Pancreas (tissue), 10 donors: ENCODE data around the gene PDE6B. TPM values are rescaled to one million over a fixed set of nuclear protein-coding genes. Genes with fewer than 3 reads are reported as not detected.
A peak's percentile ranks its signal among the peaks of the same experiment; 100 is the strongest.

Experiments used
- ATAC-seq, 4 donors: fragments of 200-7000 bp; cut with Tn5 transposase; one replicate each; pipeline versions ENCODE4 v1.8.0 to v1.9.1; 2020; ENCODE audit warnings: mild to moderate bottlenecking in 4 of 4, moderate library complexity in 4 of 4
- DNase-seq, 6 donors: peaks; one replicate each; pipeline ENCODE4 v3.0.0-alpha.2; 2020
- FAIRE-seq: peaks from 2 replicates; lab custom pipeline; 2012; peaks lifted over from hg19 to GRCh38; lab: Jason Lieb, UNC
- H3K27ac ChIP-seq, 4 donors: fragments of 200-600 bp; sonication (generic); 1 replicate in 3 of 4; 2 replicates in 1 of 4; pipeline versions ENCODE4 v1.5.0 to v1.8.0; 2020
- H3K27me3 ChIP-seq, 4 donors: fragments of 200-600 bp; one replicate each; pipeline ENCODE4 v1.8.0; 2021
- H3K36me3 ChIP-seq, 3 donors: fragments of 200-600 bp; sonication (generic) in 1 of 3; one replicate each; pipeline versions ENCODE4 v1.5.0 to v1.8.0; 2020 to 2021
- H3K4me1 ChIP-seq, 3 donors: fragments of 200-600 bp; one replicate each; pipeline ENCODE4 v1.8.0; 2021
- H3K4me3 ChIP-seq, 4 donors: fragments of 200-600 bp; sonication (generic) in 2 of 4; one replicate each; pipeline versions ENCODE4 v1.5.0 to v1.8.0; 2020 to 2021
- H3K9me3 ChIP-seq, 4 donors: fragments of 200-600 bp; one replicate each; pipeline ENCODE4 v1.8.0; 2021
- CTCF ChIP-seq, 4 donors: fragments of 200-600 bp; sonication (generic) in 3 of 4; IDR thresholded peaks; one replicate each; pipeline versions ENCODE4 v1.5.0 to v1.8.0; 2021; ENCODE audit warnings: antibody characterized with exemption in 4 of 4
- WGBS, 2 donors: extraction: QIAGEN DNeasy Blood & Tissue Kit; methylation state at CpG; one replicate each; pipeline ENCODE4 v1.1.7; 2013; 5-methylcytosine and 5-hydroxymethylcytosine counted together
- intact Hi-C, 3 donors: fragments of 100-400 bp; cut with DNase I; formaldehyde crosslinking; loops; one replicate each; pipeline versions ENCODE4 v1.11.1 to v1.14.2; 2022
- polyA plus RNA-seq, 2 donors: library from polyadenylated mRNA; stranded (reverse); fragments of 200-250 nt; gene quantifications; one replicate each; pipeline ENCODE4 v1.2.3, GENCODE V29; 2013
- total RNA-seq, 6 donors: library from RNA; stranded (reverse); fragmentation: NEBNext Ultra II Directional in 4 of 6; extraction: Animal tissue kit (Norgen Biotek cat#: 25700) in 4 of 6; gene quantifications; one replicate each; pipeline versions ENCODE4 v1.2.1 to v1.2.4, GENCODE V29; 2021 to 2023
- donor health status: healthy with polysubstance abuse.
- donor health status: DM: no; HTN: no; CAD: no; lungs with moderate emphysema.
- donor health status: DM: no; HTN: no; CAD: no.
- donor health status: control.
- donor health status: control.
- donor health status: Bipolar disorder and iron deficiency.
- donor health status: DM: yes; HTN: yes; CAD: no.
- donor health status: DM: no; HTN: no; CAD: no.
- donor health status: DM: no; HTN: no; CAD: no.
- donor health status: DM: yes; HTN: yes; CAD: no.

Gene PDE6B
- total and polyA plus RNA-seq, 8 donors, result 0.99 to 6.6 (median 2.9) TPM

DNA sequence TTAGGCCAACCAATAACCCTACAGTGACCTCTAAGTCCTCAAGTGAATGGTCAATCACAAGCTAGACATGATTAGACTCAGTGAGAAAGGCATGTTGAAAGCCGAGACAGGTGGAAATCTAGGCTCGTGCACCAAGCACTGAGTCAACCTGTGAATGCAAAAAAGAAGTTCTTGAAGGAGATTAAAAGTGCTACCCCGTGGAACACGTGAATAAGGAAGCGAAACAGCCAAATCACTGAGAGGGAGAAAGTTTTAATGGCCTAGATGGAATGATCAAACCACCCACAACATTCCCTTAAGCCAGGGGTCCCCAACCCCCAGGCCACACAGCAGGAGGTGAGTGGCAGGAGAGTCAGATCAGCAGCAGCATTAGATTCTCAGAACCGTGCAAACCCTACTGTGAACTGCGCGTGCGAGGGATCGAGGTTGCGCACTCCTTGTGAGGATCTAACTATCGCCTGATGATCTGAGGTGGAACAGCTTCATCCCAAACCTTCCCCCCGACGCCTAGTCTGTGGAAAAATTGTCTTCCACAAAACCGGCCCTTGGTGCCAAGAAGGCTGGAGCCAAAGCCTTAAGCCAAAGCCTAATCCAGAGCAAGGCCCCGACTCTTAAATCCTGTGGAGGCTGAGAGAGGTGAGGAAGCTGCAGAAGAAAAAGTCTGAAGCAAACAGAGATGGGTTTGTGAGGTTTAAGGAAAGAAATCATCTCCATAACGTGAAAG lies 19.5 kb upstream of the PDE6B start:
- no peak for ATAC-seq
- Histone ChIP-seq H3K27ac (no peak overlapping the region), H3K4me1 (no peaks in the 10 kb centered on the region), H3K27me3 (no peaks in the 10 kb centered on the region), H3K36me3 (no peaks in the 10 kb centered on the region), H3K9me3 (no peaks in the 10 kb centered on the region), H3K4me3 (no peak overlapping the region)
- no peak for TF ChIP-seq CTCF (IDR thresholded peaks at IDR 0.05)
- WGBS, 2 donors, result 69 to 72% methylated on average over 17 of the region's 17 CpGs
- no peak for DNase-seq
- no peak for FAIRE-seq
- intact Hi-C loops, result no loop called here

DNA sequence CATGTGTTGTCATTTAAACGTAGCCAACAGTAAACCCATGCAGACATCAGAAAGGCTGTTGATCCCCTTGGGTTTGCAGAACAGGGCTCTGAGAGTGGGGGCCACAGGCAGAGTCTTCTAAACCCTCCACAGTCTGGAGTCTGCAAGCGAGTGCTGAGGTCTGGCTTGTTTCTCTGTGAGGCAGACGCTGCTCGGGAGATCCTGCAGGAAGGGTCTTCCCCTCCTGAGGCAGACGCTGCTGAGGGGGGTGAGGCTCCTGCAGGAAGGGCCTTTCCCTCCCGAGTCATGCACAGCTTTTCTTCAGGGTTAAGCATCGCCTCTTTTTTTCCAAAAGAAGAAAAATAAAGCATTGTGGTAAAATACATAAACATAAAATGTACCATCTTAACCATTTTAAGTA lies 17.1 kb upstream of the PDE6B start:
- no peak overlapping the region for H3K27ac ChIP-seq
- DNase-seq (no peak), FAIRE-seq (no peak), ATAC-seq (no peak)
- WGBS, 2 donors, result 31 to 48% methylated on average over 7 of the region's 7 CpGs
- no peak overlapping the region for H3K4me3 ChIP-seq
- no peaks in the 10 kb centered on the region for H3K9me3 ChIP-seq
- TF ChIP-seq CTCF (IDR thresholded peaks at IDR 0.05), result no peak
- no peaks in the 10 kb centered on the region for H3K4me1 ChIP-seq
- intact Hi-C loops, result no loop called here
- H3K27me3 ChIP-seq, result no peaks in the 10 kb centered on the region
- no peaks in the 10 kb centered on the region for H3K36me3 ChIP-seq

- Histone ChIP-seq H3K27me3 (no peaks in the 10 kb centered on the region), H3K4me3 (no peak overlapping the region), H3K4me1 (no peaks in the 10 kb centered on the region), H3K36me3 (no peaks in the 10 kb centered on the region), H3K9me3 (no peaks in the 10 kb centered on the region), H3K27ac (no peak overlapping the region)
- 62 to 73% methylated on average over 8 of the region's 8 CpGs for WGBS, 2 donors
- ATAC-seq, result no peak
- DNase-seq, result no peak
- no peak for TF ChIP-seq CTCF (IDR thresholded peaks at IDR 0.05)
- intact Hi-C loops, result no loop called here
- no peak for FAIRE-seq
These were observed 15.8 kb upstream of the PDE6B start for GRCh38 chr4:609400-610050.

DNA sequence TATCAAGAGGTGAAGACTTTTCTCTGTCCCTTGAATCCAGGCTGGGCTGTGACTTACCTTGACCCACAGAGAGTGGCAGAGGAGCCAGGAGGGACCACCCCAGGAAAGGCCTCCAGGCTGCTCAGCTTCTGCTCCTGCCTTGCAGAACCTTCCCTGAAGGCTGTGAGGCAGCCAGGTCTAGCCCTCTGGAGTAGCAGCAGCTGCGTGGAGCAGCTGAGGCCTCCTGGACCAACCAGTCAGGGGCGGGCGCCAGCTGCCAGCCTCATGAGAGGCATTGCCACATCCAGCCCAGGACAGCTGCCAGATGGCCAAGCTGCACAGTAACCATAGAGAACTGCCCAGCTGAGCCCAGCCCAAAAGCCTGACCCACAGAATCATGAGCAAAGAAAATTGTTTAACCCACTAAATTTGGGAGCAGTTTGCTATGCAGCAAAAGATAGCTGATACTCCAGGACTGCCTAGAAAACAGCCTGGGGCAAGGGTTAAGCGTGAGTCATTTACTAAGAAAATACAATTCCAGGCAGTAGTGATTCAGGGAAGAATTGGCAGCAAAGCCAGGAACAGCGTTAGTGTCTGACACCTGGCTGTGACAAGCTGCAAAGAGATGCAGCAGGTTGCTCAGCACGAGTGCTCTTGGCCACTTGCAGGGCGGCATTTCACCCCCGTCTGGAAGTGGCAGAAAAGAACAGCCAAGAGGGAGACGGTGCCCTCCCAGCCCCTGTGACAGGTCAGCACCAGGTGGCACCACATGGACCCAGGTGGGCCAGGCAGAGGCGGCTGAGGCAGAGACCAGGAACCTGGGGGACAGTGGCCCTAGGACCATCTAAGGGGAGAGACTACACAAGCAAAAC lies 14.7 kb upstream of the PDE6B start:
- Histone ChIP-seq H3K36me3 (no peaks in the 10 kb centered on the region), H3K4me1 (no peaks in the 10 kb centered on the region), H3K9me3 (no peaks in the 10 kb centered on the region), H3K27me3 (no peaks in the 10 kb centered on the region), H3K27ac (no peak overlapping the region), H3K4me3 (no peak overlapping the region)
- intact Hi-C loops, result no loop called here
- DNase-seq (peak in 1 of 6 donors; percentile 28), ATAC-seq (peak in 2 of 4 donors; percentile 63 to 69), FAIRE-seq (no peak)
- no peak for TF ChIP-seq CTCF (IDR thresholded peaks at IDR 0.05)
- 36 to 43% methylated on average over 10 of the region's 10 CpGs for WGBS, 2 donors
